ENCODE results near the gene CASZ1. TPM values are rescaled to one million over a fixed set of nuclear protein-coding genes. Genes with fewer than 3 reads are reported as not detected.

Gene CASZ1
- total and polyA plus RNA-seq, 9 of the 15 experiments (the other 6 are each of a cell fraction or from before 2014, with no cell fraction given): 0.01 to 4.0 (median 0.76) TPM; not detected in 1

DNA sequence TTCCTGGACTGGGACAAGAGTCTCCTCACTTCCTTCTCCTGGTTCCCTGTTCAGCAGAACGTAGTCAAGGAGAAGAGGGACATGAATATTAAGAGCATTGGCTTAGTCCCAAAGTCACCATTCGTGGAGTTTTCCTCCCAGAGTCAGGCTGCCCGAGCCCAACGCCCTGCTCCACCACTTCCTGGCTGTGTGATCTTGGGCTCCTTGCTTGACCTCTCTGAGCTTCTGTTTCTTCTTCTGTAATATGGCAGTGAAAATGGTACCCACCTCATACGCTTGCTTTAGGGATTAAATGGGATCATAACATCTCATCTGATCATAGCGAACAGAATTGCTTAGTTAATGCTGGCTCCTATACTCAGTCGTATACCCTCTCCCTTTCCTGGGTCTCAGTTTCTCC is 12.0 kb upstream of the CASZ1 start (continued):
- no peak for TF ChIP-seq FOXJ3 (CRISPR knock-in tag; IDR thresholded peaks at IDR 0.05)
- TF ChIP-seq MCM5 (IDR thresholded peaks at IDR 0.05; ENCODE audit: low read depth): no peak
- TF ChIP-seq NRF1 (conservative IDR thresholded peaks at IDR 0.05 in 1 of 2, IDR thresholded peaks at IDR 0.05 in 1 of 2): no peak
- no peak for TF ChIP-seq ZNF764 (CRISPR knock-in tag; IDR thresholded peaks at IDR 0.05; ENCODE audit: low read depth)
- TF ChIP-seq RBM15 (IDR thresholded peaks at IDR 0.05; ENCODE audit: insufficient read depth, low read length): no peak
- no peak for TF ChIP-seq ZNF212 (CRISPR knock-in tag; IDR thresholded peaks at IDR 0.05)
- no peak for TF ChIP-seq PHB2 (IDR thresholded peaks at IDR 0.05; ENCODE audit: low read depth)
- no peak for TF ChIP-seq RBM17 (IDR thresholded peaks at IDR 0.05; ENCODE audit: borderline replicate concordance, low read depth, low read length)
- TF ChIP-seq HIVEP1 (CRISPR knock-in tag; IDR thresholded peaks at IDR 0.05): no peak
- TF ChIP-seq KAT2B (IDR thresholded peaks at IDR 0.05; ENCODE audit: low read depth, low read length): no peak
- no peak for TF ChIP-seq HNRNPUL1 (IDR thresholded peaks at IDR 0.05; ENCODE audit: low read length)
- no peak for TF ChIP-seq CTBP1 (IDR thresholded peaks at IDR 0.05; ENCODE audit: borderline replicate concordance)
- TF ChIP-seq ZC3H8 (IDR thresholded peaks at IDR 0.05): no peak
- no peak for TF ChIP-seq POLR3A (IDR thresholded peaks at IDR 0.05; ENCODE audit: borderline replicate concordance, extremely low read depth, insufficient read depth, insufficient read length)
- no peak for TF ChIP-seq DNMT1 (IDR thresholded peaks at IDR 0.05)
- TF ChIP-seq, protein P1, sequence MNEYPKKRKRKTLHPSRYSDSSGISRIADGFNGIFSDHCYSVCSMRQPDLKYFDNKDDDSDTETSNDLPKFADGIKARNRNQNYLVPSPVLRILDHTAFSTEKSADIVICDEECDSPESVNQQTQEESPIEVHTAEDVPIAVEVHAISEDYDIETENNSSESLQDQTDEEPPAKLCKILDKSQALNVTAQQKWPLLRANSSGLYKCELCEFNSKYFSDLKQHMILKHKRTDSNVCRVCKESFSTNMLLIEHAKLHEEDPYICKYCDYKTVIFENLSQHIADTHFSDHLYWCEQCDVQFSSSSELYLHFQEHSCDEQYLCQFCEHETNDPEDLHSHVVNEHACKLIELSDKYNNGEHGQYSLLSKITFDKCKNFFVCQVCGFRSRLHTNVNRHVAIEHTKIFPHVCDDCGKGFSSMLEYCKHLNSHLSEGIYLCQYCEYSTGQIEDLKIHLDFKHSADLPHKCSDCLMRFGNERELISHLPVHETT (CRISPR knock-in tag; conservative IDR thresholded peaks at IDR 0.05 in 1 of 2, IDR thresholded peaks at IDR 0.05 in 1 of 2): no peak
- TF ChIP-seq HDAC1 (IDR thresholded peaks at IDR 0.05): no peak
